Measurements from ENCODE around the gene EFNB1.

Gene EFNB1

DNA sequence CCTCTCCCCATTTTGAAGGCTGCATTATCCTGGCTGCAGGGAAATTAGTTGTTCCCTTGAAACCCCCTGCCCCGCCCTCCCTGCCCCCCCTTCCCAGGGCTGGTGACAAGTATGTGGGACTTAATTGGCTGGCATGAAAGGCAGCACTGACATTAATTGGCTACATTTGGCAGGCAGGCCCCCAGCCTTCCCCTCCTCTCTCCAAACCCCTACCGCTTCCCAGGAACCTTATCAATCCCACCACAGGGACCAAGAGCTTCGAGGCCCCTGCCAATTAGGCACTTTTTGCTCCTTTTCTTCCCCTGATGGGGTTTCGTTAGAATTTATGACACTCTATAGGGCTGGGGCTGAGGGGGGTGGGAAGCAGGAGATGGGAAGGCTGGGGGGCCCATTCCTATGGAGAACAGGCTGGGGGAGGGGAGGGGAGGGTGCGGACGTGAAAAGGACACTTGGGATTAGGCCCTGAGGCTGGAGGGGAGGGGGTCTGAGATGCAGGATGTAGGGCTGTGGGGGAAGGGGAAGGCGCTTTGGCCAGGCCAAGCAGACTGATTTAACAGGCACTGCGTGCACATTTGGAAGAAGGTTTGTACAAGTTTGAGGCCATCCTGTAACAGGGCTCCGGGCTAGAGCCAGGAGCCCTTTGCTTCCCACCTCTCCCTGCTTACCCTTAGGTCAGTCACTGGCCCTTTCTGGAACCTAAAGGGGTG lies 52.2 kb downstream of the EFNB1 start:
- no peak for DNase-seq (ENCODE audit: low read depth in 3 of 3, low spot score in 1 of 3)

DNA sequence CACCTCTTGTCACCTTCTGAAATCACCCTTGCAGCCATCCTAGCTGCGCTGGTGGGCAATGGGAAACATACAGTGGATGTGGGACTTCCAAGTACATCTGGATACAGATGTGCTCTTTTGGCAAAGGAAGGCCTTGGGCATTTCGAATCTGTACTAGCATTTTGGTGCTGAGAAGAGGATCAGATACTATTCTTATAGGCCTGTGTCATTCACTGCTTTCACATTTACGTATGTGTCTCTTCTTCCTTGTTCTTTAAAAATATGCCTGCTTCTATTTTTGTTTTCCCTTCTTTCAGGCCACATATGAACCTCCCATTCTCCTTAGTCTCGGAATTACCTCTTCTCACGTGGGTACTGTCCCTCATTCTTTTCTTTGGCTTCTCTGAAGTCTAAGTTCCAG lies 53.1 kb downstream of the EFNB1 start:
- no peak for DNase-seq (ENCODE audit: low read depth in 3 of 3, low spot score in 1 of 3)

DNA sequence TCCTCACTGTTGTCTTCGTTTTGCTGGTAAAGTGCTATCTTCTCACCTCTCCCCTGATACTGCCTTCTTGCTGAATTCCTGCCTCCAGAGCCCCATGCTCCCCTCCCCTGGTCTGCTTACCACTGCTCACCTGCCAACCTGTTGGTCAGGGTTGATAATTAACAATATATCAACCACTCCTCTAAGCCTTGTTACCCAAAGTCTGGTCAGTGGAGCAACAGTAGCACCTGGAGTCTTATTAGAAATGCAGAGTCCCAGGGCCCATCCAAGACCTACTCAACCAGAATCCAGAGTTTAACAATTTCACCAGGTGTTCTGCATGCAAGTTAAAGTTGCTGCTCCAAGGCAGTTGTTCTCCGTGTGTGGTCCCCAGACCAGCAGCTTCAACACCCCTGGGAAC lies 55.0 kb downstream of the EFNB1 start:
- DNase-seq (ENCODE audit: low read depth in 3 of 3, low spot score in 1 of 3): no peak

DNA sequence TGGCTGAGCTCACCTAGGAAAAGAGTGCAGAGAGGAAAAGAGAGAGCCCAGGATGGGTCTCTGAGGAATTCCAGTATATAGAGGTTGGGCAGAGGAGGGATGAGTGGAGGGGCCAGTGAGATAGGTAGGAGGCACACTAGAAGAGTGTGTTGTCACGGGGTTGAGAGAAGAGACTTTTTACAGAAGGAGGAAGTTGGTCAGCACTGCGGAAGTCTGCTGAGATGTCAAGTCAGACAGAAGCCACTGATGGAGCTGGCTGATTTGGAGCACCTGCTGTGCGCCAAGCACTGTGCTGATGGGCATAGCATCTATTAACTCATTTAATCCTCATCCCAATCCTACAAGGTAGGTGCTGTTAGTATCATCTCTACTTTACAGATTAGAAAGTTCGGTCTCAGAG lies 60.4 kb downstream of the EFNB1 start:
- no peak for DNase-seq (ENCODE audit: low read depth in 3 of 3, low spot score in 1 of 3)

Data from stimulated activated CD4-positive, alpha-beta T cell treated with anti-CD3 and anti-CD28 coated beads, TNF-alpha, amount 100 ng/mL, for 1 hour (primary cell).